ENCODE measurements around the gene ASTN2.

Gene ASTN2

GRCh38 chr9:116629634-116630033, 785.2 kb downstream of the ASTN2 start:
- Mint-ChIP-seq H3K36me3 (ENCODE audit: insufficient read depth) (no peaks in the 10 kb centered on the region), H3K4me1 (no peaks in the 10 kb centered on the region), H3K9me3 (no peaks in the 10 kb centered on the region), H3K27ac (ENCODE audit: low read depth) (no peak overlapping the region), H3K4me3 (no peak overlapping the region), H3K27me3 (no peaks in the 10 kb centered on the region)
- no peak for DNase-seq (ENCODE audit: low spot score in 2 of 2)
- ATAC-seq (replicated peaks; ENCODE audit: extremely low read depth, poor library complexity, severe bottlenecking): no peak

GRCh38 chr9:116628716-116629115, 786.1 kb downstream of the ASTN2 start:
- no peak for ATAC-seq (replicated peaks; ENCODE audit: extremely low read depth, poor library complexity, severe bottlenecking)
- H3K9me3 Mint-ChIP-seq: no peaks in the 10 kb centered on the region

GRCh38 chr9:116627433-116627832, 787.4 kb downstream of the ASTN2 start:
- Mint-ChIP-seq H3K27me3 (no peaks in the 10 kb centered on the region), H3K4me3 (no peak overlapping the region), H3K27ac (ENCODE audit: low read depth) (no peak overlapping the region), H3K36me3 (ENCODE audit: insufficient read depth) (no peaks in the 10 kb centered on the region), H3K4me1 (no peaks in the 10 kb centered on the region), H3K9me3 (no peaks in the 10 kb centered on the region)
- DNase-seq (ENCODE audit: low spot score in 2 of 2) (no peak), ATAC-seq (replicated peaks; ENCODE audit: extremely low read depth, poor library complexity, severe bottlenecking) (no peak)

More at GRCh38 chr9:116628716-116629115, 786.1 kb downstream of the ASTN2 start:
- Mint-ChIP-seq H3K36me3 (ENCODE audit: insufficient read depth) (no peaks in the 10 kb centered on the region), H3K4me3 (no peak overlapping the region), H3K4me1 (no peaks in the 10 kb centered on the region), H3K27me3 (no peaks in the 10 kb centered on the region), H3K27ac (ENCODE audit: low read depth) (no peak overlapping the region)
- DNase-seq (ENCODE audit: low spot score in 2 of 2): no peak

GRCh38 chr9:116626762-116627161, 788.1 kb downstream of the ASTN2 start:
- H3K27me3 Mint-ChIP-seq: no peaks in the 10 kb centered on the region
- H3K4me1 Mint-ChIP-seq: no peaks in the 10 kb centered on the region
- DNase-seq (ENCODE audit: low spot score in 2 of 2) (no peak), ATAC-seq (replicated peaks; ENCODE audit: extremely low read depth, poor library complexity, severe bottlenecking) (no peak)
- H3K9me3 Mint-ChIP-seq: no peaks in the 10 kb centered on the region
- H3K36me3 Mint-ChIP-seq (ENCODE audit: insufficient read depth): no peaks in the 10 kb centered on the region
- no peak overlapping the region for H3K27ac Mint-ChIP-seq (ENCODE audit: low read depth)
- no peak overlapping the region for H3K4me3 Mint-ChIP-seq

- ATAC-seq (replicated peaks; ENCODE audit: extremely low read depth, poor library complexity, severe bottlenecking) (no peak), DNase-seq (ENCODE audit: low spot score in 2 of 2) (no peak)
- H3K36me3 Mint-ChIP-seq (ENCODE audit: insufficient read depth): peaks cover 2% of the 10 kb centered on the region
- no peaks in the 10 kb centered on the region for H3K27me3 Mint-ChIP-seq
- H3K4me3 Mint-ChIP-seq: no peak overlapping the region
- H3K9me3 Mint-ChIP-seq: no peaks in the 10 kb centered on the region
- no peak overlapping the region for H3K27ac Mint-ChIP-seq (ENCODE audit: low read depth)
- H3K4me1 Mint-ChIP-seq: no peaks in the 10 kb centered on the region
Measured at GRCh38 chr9:116623715-116624114, 791.1 kb downstream of the ASTN2 start.

GRCh38 chr9:116617389-116617788, 797.5 kb downstream of the ASTN2 start:
- H3K27me3 Mint-ChIP-seq: no peaks in the 10 kb centered on the region

GRCh38 chr9:116616304-116616914, 798.4 kb downstream of the ASTN2 start:
- H3K36me3 Mint-ChIP-seq (ENCODE audit: insufficient read depth): peaks cover 2% of the 10 kb centered on the region
- H3K27ac Mint-ChIP-seq (ENCODE audit: low read depth): no peak overlapping the region
- DNase-seq (ENCODE audit: low spot score in 2 of 2): no peak
- no peaks in the 10 kb centered on the region for H3K4me1 Mint-ChIP-seq
- no peak overlapping the region for H3K4me3 Mint-ChIP-seq
- ATAC-seq (replicated peaks; ENCODE audit: extremely low read depth, poor library complexity, severe bottlenecking): no peak
- no peaks in the 10 kb centered on the region for H3K27me3 Mint-ChIP-seq
- no peaks in the 10 kb centered on the region for H3K9me3 Mint-ChIP-seq

More at GRCh38 chr9:116617389-116617788, 797.5 kb downstream of the ASTN2 start:
- H3K27ac Mint-ChIP-seq (ENCODE audit: low read depth): no peak overlapping the region
- no peak for DNase-seq (ENCODE audit: low spot score in 2 of 2)
- no peak overlapping the region for H3K4me3 Mint-ChIP-seq
- H3K4me1 Mint-ChIP-seq: no peaks in the 10 kb centered on the region
- ATAC-seq (replicated peaks; ENCODE audit: extremely low read depth, poor library complexity, severe bottlenecking): no peak
- H3K9me3 Mint-ChIP-seq: no peaks in the 10 kb centered on the region
- peaks cover 2% of the 10 kb centered on the region for H3K36me3 Mint-ChIP-seq (ENCODE audit: insufficient read depth)

GRCh38 chr9:116608064-116608463, 806.8 kb downstream of the ASTN2 start:
- Mint-ChIP-seq H3K27me3 (no peaks in the 10 kb centered on the region), H3K9me3 (no peaks in the 10 kb centered on the region), H3K4me1 (no peaks in the 10 kb centered on the region), H3K36me3 (ENCODE audit: insufficient read depth) (no peaks in the 10 kb centered on the region), H3K4me3 (no peak overlapping the region), H3K27ac (ENCODE audit: low read depth) (no peak overlapping the region)
- DNase-seq (ENCODE audit: low spot score in 2 of 2) (no peak), ATAC-seq (replicated peaks; ENCODE audit: extremely low read depth, poor library complexity, severe bottlenecking) (no peak)

GRCh38 chr9:116605904-116606341, 808.9 kb downstream of the ASTN2 start:
- Mint-ChIP-seq H3K4me3 (no peak overlapping the region), H3K27me3 (no peaks in the 10 kb centered on the region), H3K27ac (ENCODE audit: low read depth) (no peak overlapping the region), H3K9me3 (no peaks in the 10 kb centered on the region), H3K4me1 (no peaks in the 10 kb centered on the region), H3K36me3 (ENCODE audit: insufficient read depth) (no peaks in the 10 kb centered on the region)
- no peak for DNase-seq (ENCODE audit: low spot score in 2 of 2)
- no peak for ATAC-seq (replicated peaks; ENCODE audit: extremely low read depth, poor library complexity, severe bottlenecking)

- DNase-seq (ENCODE audit: low spot score in 2 of 2) (no peak), ATAC-seq (replicated peaks; ENCODE audit: extremely low read depth, poor library complexity, severe bottlenecking) (no peak)
- Mint-ChIP-seq H3K27ac (ENCODE audit: low read depth) (no peak overlapping the region), H3K4me1 (no peaks in the 10 kb centered on the region), H3K36me3 (ENCODE audit: insufficient read depth) (no peaks in the 10 kb centered on the region), H3K27me3 (no peaks in the 10 kb centered on the region), H3K9me3 (no peaks in the 10 kb centered on the region), H3K4me3 (no peak overlapping the region)
Measured at GRCh38 chr9:116605060-116605459, 809.8 kb downstream of the ASTN2 start.

- ATAC-seq (replicated peaks; ENCODE audit: extremely low read depth, poor library complexity, severe bottlenecking): no peak
- no peak overlapping the region for H3K27ac Mint-ChIP-seq (ENCODE audit: low read depth)
Measured at GRCh38 chr9:116604251-116604650, 810.6 kb downstream of the ASTN2 start.

GRCh38 chr9:116599342-116599884, 815.4 kb downstream of the ASTN2 start:
- Mint-ChIP-seq H3K4me3 (no peak overlapping the region), H3K27me3 (no peaks in the 10 kb centered on the region), H3K36me3 (ENCODE audit: insufficient read depth) (peaks cover 2% of the 10 kb centered on the region), H3K27ac (ENCODE audit: low read depth) (no peak overlapping the region), H3K9me3 (no peaks in the 10 kb centered on the region), H3K4me1 (no peaks in the 10 kb centered on the region)
- no peak for DNase-seq (ENCODE audit: low spot score in 2 of 2)
- no peak for ATAC-seq (replicated peaks; ENCODE audit: extremely low read depth, poor library complexity, severe bottlenecking)

More at GRCh38 chr9:116604251-116604650, 810.6 kb downstream of the ASTN2 start:
- Mint-ChIP-seq H3K9me3 (no peaks in the 10 kb centered on the region), H3K4me1 (no peaks in the 10 kb centered on the region), H3K27me3 (no peaks in the 10 kb centered on the region), H3K36me3 (ENCODE audit: insufficient read depth) (peaks cover 2% of the 10 kb centered on the region), H3K4me3 (no peak overlapping the region)
- no peak for DNase-seq (ENCODE audit: low spot score in 2 of 2)

GRCh38 chr9:116596646-116597045, 818.2 kb downstream of the ASTN2 start:
- no peaks in the 10 kb centered on the region for H3K4me1 Mint-ChIP-seq
- ATAC-seq (replicated peaks; ENCODE audit: extremely low read depth, poor library complexity, severe bottlenecking) (no peak), DNase-seq (ENCODE audit: low spot score in 2 of 2) (no peak)
- H3K36me3 Mint-ChIP-seq (ENCODE audit: insufficient read depth): peaks cover 2% of the 10 kb centered on the region
- no peaks in the 10 kb centered on the region for H3K9me3 Mint-ChIP-seq
- H3K27me3 Mint-ChIP-seq: no peaks in the 10 kb centered on the region
- no peak overlapping the region for H3K27ac Mint-ChIP-seq (ENCODE audit: low read depth)
- H3K4me3 Mint-ChIP-seq: no peak overlapping the region

Data from central memory CD8-positive, alpha-beta T cell (primary cell).